Endodermal cell (in vitro differentiated cells): Measurements from ENCODE around the gene LILRA1. TPM values are rescaled to one million over a fixed set of nuclear protein-coding genes. Genes with fewer than 3 reads are reported as not detected.
"Not testable (repeated sequence)": the region's sequence is repeated elsewhere in the genome, so short reads cannot be mapped to it uniquely, and the experiment has no call there.

Experiments
- DNase-seq: peaks from one replicate; pipeline ENCODE4 v3.0.0-alpha.2; 2017
- H3K27ac ChIP-seq: 2 replicates; pipeline ENCODE4 v1.5.1; 2013; ENCODE audit warnings: mild to moderate bottlenecking, low read depth, low read length, moderate library complexity
- H3K27me3 ChIP-seq: 2 replicates; pipeline ENCODE4 v1.6.1; 2013; ENCODE audit warnings: mild to moderate bottlenecking, low read length, moderate library complexity; ENCODE audit not compliant: insufficient read depth, control insufficient read depth, poor library complexity, severe bottlenecking
- H3K36me3 ChIP-seq: 2 replicates; pipeline ENCODE4 v1.7.0; 2013; ENCODE audit warnings: mild to moderate bottlenecking, low read length, moderate library complexity; ENCODE audit not compliant: control insufficient read depth, insufficient read depth
- H3K4me1 ChIP-seq: one replicate; pipeline ENCODE4 v1.7.0; 2013; ENCODE audit warnings: low read length; ENCODE audit not compliant: control insufficient read depth, insufficient read depth
- H3K4me3 ChIP-seq: 2 replicates; pipeline ENCODE4 v1.5.1; 2013; ENCODE audit warnings: mild to moderate bottlenecking, low read length, moderate library complexity
- H3K9ac ChIP-seq: 2 replicates; pipeline ENCODE4 v1.6.1; 2013; ENCODE audit warnings: mild to moderate bottlenecking, low read length, moderate library complexity; ENCODE audit not compliant: poor library complexity, severe bottlenecking; ENCODE audit errors: extremely low read depth
- H3K9me3 ChIP-seq: 2 replicates; pipeline ENCODE4 v1.6.1; 2013; ENCODE audit warnings: mild to moderate bottlenecking, low read length, moderate library complexity; ENCODE audit not compliant: control insufficient read depth
- H3K27ac Mint-ChIP-seq: 2 replicates; pipeline ENCODE4 v1.8.0; 2020; ENCODE audit warnings: mixed read lengths
- H3K27me3 Mint-ChIP-seq: 2 replicates; pipeline ENCODE4 v1.8.0; 2021; ENCODE audit warnings: mild to moderate bottlenecking, mixed read lengths; ENCODE audit not compliant: insufficient read depth
- H3K36me3 Mint-ChIP-seq: 2 replicates; pipeline ENCODE4 v1.8.0; 2020; ENCODE audit warnings: low read depth, mixed read lengths
- H3K4me1 Mint-ChIP-seq: 2 replicates; pipeline ENCODE4 v1.8.0; 2020; ENCODE audit warnings: mixed read lengths
- H3K4me3 Mint-ChIP-seq: 2 replicates; pipeline ENCODE4 v1.8.0; 2020; ENCODE audit warnings: mild to moderate bottlenecking, moderate library complexity, mixed read lengths
- H3K9me3 Mint-ChIP-seq: 2 replicates; pipeline ENCODE4 v1.8.0; 2020; ENCODE audit warnings: mild to moderate bottlenecking, mixed read lengths
- CTCF ChIP-seq: fragments of 200-600 bp; sonication (generic); conservative IDR thresholded peaks from 2 replicates; pipeline ENCODE4 v1.5.0; 2021; ENCODE audit warnings: antibody characterized with exemption, mild to moderate bottlenecking
- WGBS, 2 experiments: methylation state at CpG; one replicate each; pipeline versions ENCODE4 v1.1.5 to v1.1.7; 2013; ENCODE audit warnings: missing lambda C conversion rate in 2 of 2, mixed read lengths in 1 of 2; ENCODE audit not compliant: insufficient coverage in 1 of 2, insufficient read length in 1 of 2; 5-methylcytosine and 5-hydroxymethylcytosine counted together
- total RNA-seq, 2 donors: library from RNA; stranded (reverse); fragmentation: NEBNext Ultra II Directional in 1 of 2; extraction: Animal tissue kit (Norgen Biotek cat#: 25700) in 1 of 2; gene quantifications; 2 replicates in 1 of 2; 3 replicates in 1 of 2; pipeline ENCODE4 v1.2.1, GENCODE V29; 2021

LILRA1 gene
- total RNA-seq, 2 donors from 2014 or later = not detected

DNA sequence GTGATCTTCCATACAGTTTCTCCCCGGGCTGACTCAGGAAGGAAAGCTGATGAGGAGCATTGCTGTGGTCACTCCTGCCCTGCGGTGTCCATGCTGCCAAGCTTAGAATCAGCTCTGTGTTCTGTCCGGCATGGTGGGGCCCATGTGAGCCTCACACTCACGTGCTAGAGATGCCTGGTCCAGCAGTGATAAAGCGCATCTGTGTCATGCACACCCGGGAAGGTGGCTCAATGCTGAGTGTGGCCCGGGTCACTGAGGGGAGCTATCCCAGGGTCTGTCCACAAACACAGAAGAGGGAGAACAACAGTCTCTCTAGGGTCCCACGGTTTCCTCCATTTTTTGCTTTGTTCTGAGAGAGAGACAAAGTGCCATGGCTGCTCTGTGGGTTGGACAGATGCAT, 33.3 kb downstream of the LILRA1 start:
- H3K9ac ChIP-seq = no peak overlapping the region
- H3K27ac ChIP-seq = no peak overlapping the region
- no peak overlapping the region for H3K4me3 ChIP-seq
- Mint-ChIP-seq H3K4me1 (no peaks in the 10 kb centered on the region), H3K4me3 (no peak overlapping the region), H3K36me3 (peaks cover 2% of the 10 kb centered on the region), H3K27me3 (no peaks in the 10 kb centered on the region), H3K9me3 (peaks cover 92% of the 10 kb centered on the region), H3K27ac (no peak overlapping the region)
- 57 to 65% methylated on average over 7 to 8 of the region's 8 CpGs for WGBS, 2 experiments
- H3K27me3 ChIP-seq = no peaks in the 10 kb centered on the region
- DNase-seq = no peak
- no peaks in the 10 kb centered on the region for H3K4me1 ChIP-seq
- H3K36me3 ChIP-seq = no peaks in the 10 kb centered on the region
- peaks cover 54% of the 10 kb centered on the region for H3K9me3 ChIP-seq
- TF ChIP-seq CTCF = no peak

GRCh38 chr19:54627912-54628311, 34.5 kb downstream of the LILRA1 start:
- peaks cover 92% of the 10 kb centered on the region for H3K9me3 Mint-ChIP-seq
- WGBS, 2 experiments = 47 to 60% methylated on average over 3 to 4 of the region's 4 CpGs
- H3K27me3 Mint-ChIP-seq, H3K27ac ChIP-seq, H3K4me3 Mint-ChIP-seq, H3K4me1 ChIP-seq, H3K9ac ChIP-seq, H3K36me3 Mint-ChIP-seq, H3K36me3 ChIP-seq, H3K27ac Mint-ChIP-seq, H3K4me3 ChIP-seq, H3K27me3 ChIP-seq, DNase-seq, H3K4me1 Mint-ChIP-seq: not testable (repeated sequence)
- peaks cover 43% of the 10 kb centered on the region for H3K9me3 ChIP-seq

GRCh38 chr19:54630262-54630661, 36.8 kb downstream of the LILRA1 start, which contains the start of gene LILRB1:
LILRB1 (plus strand) TSS chr19:54630484; CDS start chr19:54631074, 590 bp downstream.
- H3K4me1 Mint-ChIP-seq, H3K27me3 ChIP-seq, H3K4me3 ChIP-seq, H3K9ac ChIP-seq, H3K36me3 Mint-ChIP-seq, DNase-seq, H3K36me3 ChIP-seq, H3K27me3 Mint-ChIP-seq, H3K27ac Mint-ChIP-seq, H3K27ac ChIP-seq, H3K4me1 ChIP-seq, H3K4me3 Mint-ChIP-seq: not testable (repeated sequence)
- peaks cover 39% of the 10 kb centered on the region for H3K9me3 ChIP-seq
- 70 to 78% methylated on average over 3 to 9 of the region's 9 CpGs for WGBS, 2 experiments
- peaks cover 93% of the 10 kb centered on the region for H3K9me3 Mint-ChIP-seq

- H3K27ac ChIP-seq = no peak overlapping the region
- no peak for DNase-seq
- no peak overlapping the region for H3K4me3 Mint-ChIP-seq
- peaks cover 95% of the 10 kb centered on the region for H3K9me3 Mint-ChIP-seq
- H3K27me3 ChIP-seq = no peaks in the 10 kb centered on the region
- H3K36me3 ChIP-seq = no peaks in the 10 kb centered on the region
- peaks cover 2% of the 10 kb centered on the region for H3K36me3 Mint-ChIP-seq
- H3K27ac Mint-ChIP-seq = no peak overlapping the region
- H3K9ac ChIP-seq = no peak overlapping the region
- no peak overlapping the region for H3K4me3 ChIP-seq
- no peaks in the 10 kb centered on the region for H3K4me1 Mint-ChIP-seq
- H3K4me1 ChIP-seq = no peaks in the 10 kb centered on the region
- no peak for TF ChIP-seq CTCF
- H3K9me3 ChIP-seq = peaks cover 39% of the 10 kb centered on the region
- 60% methylated on average over 6 of the region's 6 CpGs; no CpG with 5 or more reads in 1 of the 2 experiments for WGBS, 2 experiments
- H3K27me3 Mint-ChIP-seq = no peaks in the 10 kb centered on the region
Measured at GRCh38 chr19:54630782-54631181, 37.4 kb downstream of the LILRA1 start.

DNA sequence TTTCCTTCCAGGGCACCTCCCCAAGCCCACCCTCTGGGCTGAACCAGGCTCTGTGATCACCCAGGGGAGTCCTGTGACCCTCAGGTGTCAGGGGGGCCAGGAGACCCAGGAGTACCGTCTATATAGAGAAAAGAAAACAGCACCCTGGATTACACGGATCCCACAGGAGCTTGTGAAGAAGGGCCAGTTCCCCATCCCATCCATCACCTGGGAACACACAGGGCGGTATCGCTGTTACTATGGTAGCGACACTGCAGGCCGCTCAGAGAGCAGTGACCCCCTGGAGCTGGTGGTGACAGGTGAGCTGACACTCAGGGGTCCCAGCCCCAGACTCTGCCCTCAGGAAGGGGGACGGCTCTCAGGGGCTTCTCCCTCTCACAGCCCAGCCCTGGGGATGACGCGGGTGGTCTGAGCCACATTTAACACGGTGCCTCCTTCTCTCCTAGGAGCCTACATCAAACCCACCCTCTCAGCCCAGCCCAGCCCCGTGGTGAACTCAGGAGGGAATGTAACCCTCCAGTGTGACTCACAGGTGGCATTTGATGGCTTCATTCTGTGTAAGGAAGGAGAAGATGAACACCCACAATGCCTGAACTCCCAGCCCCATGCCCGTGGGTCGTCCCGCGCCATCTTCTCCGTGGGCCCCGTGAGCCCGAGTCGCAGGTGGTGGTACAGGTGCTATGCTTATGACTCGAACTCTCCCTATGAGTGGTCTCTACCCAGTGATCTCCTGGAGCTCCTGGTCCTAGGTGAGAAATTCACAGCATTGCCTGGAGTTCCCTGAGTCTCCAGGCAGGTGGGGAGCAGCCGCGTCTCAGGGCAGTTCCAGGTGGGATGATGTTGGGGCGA, 38.3 kb downstream of the LILRA1 start:
- H3K4me3 Mint-ChIP-seq, H3K4me1 ChIP-seq, H3K27me3 ChIP-seq, H3K4me3 ChIP-seq, H3K27ac Mint-ChIP-seq, H3K27me3 Mint-ChIP-seq, H3K27ac ChIP-seq, H3K36me3 Mint-ChIP-seq, H3K4me1 Mint-ChIP-seq, H3K36me3 ChIP-seq, H3K9ac ChIP-seq, DNase-seq: not testable (repeated sequence)
- 65 to 80% methylated on average over 6 to 23 of the region's 23 CpGs for WGBS, 2 experiments
- H3K9me3 Mint-ChIP-seq = peaks cover 95% of the 10 kb centered on the region
- H3K9me3 ChIP-seq = peaks cover 32% of the 10 kb centered on the region
